ENCODE data around the gene MN1.
"Not testable (repeated sequence)": the region's sequence is repeated elsewhere in the genome, so short reads cannot be mapped to it uniquely, and the experiment has no call there.

MN1 gene

DNA sequence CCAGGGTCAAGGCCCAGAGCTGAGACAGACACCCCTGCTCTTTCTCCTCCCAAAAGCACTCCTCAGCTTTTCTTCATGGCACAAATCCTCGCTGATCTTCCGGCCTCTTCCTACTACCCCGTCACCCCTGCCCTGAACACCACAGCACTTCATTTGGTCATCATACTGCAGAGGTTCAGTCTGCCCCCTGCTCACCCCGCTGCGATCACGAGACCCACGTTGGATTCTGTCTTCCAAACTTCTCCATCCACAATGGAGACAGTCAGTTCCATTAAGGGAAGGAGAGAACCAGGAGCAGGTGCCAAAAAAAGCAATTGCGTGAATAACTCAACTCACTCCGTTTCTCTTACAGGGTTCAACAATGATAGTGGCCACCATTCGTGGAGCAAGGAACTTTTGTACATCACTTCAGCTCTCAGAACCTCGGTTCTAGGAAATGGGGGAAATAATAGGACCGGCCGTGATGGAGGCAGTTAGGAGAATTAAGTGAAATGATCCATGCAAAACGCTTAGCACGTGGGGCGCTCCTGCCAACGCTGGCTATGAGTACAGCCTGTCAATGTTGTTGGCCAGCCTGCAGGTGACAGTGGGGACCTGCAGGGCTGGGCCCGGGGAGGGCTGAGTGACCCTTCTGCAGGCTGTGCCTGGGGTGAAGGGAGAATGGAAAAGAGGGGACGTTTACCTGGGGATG lies 45.9 kb downstream of the MN1 start:
- no peak for DNase-seq

DNA sequence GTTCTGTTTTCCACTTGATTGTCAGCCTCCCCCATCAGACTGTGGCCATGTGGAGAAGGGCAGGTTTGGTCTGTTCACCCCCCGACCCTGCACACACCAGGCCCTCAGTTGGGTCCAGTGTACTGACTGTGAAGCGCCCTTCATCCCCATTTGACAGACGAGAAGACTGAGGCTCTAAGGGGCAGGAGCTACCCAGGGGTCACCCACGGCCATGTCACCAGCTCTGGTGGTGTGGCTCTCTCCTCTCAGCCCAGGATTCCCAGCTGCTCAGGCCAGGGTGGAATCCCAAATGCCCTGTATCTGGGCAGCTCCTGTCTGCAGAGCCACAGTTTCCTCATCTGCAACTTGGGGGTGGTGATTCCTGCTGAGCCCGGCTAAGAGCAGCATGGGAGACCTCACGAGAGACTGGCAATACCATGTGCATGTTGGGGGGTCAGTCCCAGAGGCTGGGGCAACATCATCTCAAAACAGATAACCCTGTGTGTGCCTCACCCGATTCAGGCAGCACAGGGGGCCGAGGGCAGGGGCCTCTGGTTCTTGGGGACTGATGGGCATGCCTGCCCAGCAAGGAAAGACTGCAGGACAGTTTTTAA lies 46.6 kb downstream of the MN1 start:
- DNase-seq, result no peak

- no peak for DNase-seq
Observed at GRCh38 chr22:27754247-27754887, 47.2 kb downstream of the MN1 start.

DNA sequence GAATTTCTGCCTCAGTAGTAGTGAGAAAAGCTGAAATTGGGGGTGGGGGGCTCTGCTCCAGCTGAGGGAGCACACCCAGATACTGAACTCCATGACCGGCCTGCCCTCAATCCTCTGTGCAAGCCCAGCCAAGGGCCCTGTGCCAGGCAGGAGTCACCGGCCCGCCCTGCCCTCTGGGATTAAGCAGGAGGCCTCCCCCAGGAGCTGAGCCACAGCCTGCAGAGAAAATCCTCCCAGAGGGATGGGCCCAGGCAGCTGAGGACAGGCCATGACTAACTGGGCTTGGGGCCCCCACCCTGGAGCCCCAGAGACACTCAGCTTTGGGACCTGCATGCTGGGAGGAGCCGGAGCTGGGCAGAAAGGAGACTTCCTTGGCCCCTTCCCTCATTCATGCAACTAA lies 48.8 kb downstream of the MN1 start:
- DNase-seq, result no peak

DNA sequence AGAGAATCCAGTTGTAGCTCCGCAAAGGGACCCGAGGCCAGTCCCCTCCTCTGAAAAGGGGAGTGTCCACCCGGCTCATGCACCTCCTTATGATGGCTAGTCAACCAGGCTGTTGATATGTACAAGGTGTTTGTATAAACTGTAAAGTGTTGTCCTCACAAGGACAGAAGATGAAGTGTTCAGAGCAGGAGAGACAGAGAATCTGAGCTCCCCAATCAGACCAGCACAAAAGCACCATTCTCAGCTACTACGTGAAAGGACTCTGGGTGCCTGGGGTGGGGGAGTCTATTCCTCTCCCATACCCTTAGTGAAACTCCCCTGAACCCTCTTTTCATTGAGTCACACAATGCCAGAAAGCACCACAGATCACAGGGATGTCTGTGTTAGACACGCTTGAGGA lies 49.4 kb downstream of the MN1 start:
- DNase-seq, result no peak

- no peak for DNase-seq
Observed at GRCh38 chr22:27751277-27752070, 50.1 kb downstream of the MN1 start.

DNA sequence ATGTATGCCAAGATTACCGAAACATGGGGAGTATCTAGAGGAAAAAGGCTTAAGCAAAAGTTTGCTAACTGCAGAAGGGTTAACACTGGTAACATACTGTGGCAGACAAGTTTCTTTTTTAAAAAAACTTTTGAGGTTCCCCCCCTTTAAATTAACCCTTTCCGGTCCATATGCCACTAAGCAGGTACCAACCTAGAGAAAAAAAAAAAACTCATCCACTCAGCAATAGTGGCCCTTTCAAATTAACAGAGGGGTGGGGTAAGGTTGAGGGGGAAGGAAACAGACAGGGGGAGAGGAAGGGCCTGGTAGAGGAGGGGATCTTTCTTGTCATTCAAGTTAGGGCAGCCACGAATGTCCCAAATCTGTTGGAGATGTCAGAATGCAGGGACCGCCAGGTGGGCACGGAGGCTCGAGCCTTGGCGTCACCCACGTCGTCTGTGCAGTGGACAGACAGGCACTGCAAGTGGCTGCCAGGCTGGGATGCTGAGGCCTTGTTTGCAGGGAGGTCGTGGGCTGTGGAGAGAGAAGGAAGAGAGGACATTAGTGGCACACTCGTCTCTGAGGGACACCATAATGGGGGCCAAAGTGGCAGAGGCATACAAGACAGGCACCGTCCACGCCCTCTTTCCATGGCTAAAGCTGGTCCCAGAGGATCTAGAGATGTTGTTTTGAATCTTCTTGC lies 50.8 kb downstream of the MN1 start:
- DNase-seq, result no peak

DNA sequence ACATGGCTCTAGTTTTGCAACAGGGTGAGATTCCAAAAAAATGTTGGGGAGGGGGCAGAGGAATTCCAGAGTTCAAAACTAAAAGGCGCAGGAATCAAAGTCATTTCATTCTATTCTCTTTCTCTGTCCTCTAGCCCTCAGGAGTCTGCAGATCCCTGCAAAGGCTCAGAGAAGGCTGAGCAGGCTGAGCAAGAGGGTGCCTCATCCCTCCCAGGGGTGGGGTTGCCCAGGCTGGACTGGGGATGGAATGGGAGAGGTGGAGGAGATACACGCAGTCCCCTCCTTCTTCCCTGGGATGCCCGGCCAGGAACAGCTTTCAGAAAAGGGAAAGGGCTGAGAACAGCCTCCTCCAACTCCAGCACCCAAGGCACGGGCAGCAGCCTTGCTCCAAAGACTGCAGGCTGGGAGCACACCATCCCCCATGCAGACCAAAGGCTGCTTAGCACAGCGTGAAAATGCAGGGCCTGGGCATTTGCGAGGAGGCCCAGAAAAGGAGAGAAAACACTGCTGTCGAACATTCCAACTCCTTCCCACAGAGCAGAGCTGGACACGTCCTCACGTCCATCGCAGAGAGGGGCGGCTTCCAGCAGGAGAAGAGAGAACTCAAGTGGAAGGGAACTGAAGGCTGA lies 51.8 kb downstream of the MN1 start:
- no peak for DNase-seq

DNA sequence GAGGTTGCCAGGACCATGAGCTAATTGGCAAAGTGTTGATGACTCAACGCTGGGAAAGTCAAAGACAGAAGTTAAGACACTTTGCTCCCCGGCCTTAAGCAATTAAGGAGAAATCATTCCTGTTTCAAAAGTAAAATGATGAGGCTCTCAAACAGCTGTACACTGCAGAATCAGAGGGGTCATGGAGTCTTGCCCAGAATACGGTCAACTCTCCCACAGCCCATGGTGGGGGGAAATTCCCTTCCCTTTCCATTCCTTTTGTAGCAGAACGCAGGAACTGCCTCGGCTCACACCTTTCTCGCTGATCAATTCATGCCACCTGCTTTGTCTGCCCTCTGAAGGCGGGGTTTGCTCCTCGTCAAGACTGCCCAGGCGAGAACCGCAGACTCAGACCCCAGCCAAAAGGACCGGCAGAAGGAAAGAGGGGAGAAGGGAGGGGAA lies 52.8 kb downstream of the MN1 start:
- DNase-seq, result no peak

DNA sequence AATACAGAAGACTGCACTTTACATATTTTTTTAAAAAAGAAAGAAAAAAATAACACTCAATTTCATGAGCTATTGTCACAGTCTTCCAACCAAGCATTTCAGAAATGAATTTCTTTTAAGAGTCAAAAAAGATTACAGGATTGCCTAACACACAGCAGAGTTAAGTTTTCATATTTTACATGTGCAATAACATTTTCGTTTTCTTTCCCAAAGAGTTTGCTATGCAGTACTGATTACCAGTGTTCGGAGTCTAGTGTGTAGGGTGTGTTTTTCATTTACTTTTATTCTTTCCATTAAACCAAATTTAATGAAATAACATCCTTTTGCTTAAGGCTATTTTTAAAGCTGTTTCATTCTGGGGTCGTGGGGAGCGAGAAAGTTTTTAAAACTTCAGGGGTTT lies 53.2 kb downstream of the MN1 start:
- DNase-seq, result no peak

- DNase-seq, result no peak
Observed at GRCh38 chr22:27747396-27748221, 53.9 kb downstream of the MN1 start.

- DNase-seq, result no peak
Observed at GRCh38 chr22:27746918-27747317, 54.6 kb downstream of the MN1 start.

DNA sequence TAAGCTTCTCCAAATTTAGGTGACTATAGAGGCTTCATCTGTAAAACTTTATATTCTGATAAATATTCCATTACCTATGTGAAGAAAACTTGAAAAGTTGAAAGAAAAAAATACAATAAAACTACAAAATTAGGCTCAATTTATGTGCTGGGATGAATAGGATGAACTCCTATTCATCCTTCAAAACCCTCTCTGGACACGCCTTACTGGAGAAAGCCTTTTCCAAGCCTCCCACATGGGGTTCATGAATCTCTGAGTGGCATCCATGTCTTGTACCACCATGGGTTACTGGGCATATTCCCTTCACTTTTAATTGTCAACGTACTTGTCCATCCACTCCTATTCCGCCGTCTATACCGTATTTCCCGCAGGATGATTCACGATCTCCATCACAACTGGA lies 55.7 kb downstream of the MN1 start:
- DNase-seq, result no peak

GRCh38 chr22:27745154-27745553 lies 56.4 kb downstream of the MN1 start:
- no peak for DNase-seq

DNA sequence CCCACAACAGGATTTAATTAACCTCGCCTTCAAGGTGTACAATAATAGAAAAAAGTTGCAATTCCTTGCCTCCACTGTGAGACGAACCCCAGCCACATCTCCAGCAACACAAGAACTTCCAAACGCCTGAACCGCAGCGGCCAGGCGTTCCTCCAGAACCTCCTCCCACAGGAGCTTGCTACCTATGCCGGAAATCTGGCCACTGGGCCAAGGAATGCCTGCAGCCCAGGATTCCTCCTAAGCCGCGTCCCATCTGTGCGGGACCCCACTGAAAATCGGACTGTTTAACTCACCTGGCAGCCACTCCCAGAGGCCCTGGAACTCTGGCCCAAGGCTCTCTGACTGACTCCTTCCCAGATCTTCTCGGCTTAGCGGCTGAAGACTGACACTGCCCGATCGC lies 57.5 kb downstream of the MN1 start:
- not testable (repeated sequence) for DNase-seq

GRCh38 chr22:27740202-27740748 lies 61.3 kb downstream of the MN1 start:
- DNase-seq, result no peak

DNA sequence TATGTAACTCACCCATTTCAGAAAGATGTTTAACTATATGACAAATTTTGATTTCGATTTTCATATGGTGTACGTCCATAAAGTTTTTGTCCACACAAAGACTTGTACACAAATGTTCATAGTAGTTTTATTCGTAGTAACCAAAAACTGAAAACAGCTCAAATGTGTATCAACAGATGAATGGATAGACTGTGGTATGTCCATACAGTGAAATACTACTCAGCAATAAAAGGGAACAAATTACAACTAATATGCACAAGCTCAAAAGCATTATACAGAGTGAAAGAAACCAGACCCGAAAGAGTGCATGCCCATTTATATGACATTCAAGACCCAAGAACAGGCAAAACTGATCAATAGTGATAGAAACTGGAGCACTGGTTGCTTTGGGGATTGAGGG lies 64.0 kb downstream of the MN1 start:
- DNase-seq, result no peak

- DNase-seq, result no peak
Observed at GRCh38 chr22:27734066-27734465, 67.5 kb downstream of the MN1 start.

DNA sequence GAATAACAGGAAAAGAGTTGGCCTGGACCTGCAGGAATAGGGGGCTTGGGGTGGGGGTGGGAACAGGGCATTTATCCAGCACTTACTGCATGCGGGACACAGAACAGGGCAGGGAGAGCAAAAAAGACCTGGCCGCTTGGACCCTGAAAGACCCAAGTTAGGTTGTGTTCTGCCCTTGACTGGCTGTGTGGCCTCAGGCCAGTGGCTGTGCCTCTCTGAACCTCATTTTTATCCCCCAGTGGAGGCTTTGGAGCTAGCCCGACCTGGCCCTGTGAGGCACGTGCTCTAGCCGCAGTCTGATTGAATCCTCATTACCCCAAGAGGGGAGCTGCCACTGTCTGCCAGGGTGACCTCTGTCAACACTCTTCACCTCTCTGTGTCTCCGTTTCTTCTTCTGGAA lies 68.7 kb downstream of the MN1 start:
- no peak for DNase-seq

GRCh38 chr22:27732391-27732790 lies 69.2 kb downstream of the MN1 start:
- no peak for DNase-seq

DNA sequence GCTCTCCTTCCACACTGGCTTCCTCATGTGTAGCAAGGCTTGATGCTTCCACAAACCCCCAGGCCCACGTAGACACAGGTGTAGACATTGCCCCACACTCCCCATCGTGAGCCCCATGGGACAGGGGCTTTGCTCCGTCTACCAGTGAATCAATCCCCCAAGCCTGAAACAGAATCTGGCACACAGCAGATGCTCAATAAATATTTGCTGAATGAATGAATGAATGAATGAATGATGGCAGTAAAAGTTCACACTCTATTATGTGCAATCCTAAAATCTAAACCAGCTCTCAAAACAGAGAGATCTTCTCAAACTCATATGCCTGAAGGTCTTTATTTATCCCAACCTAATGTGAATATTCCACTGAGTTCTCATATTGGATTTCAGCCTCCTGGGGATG lies 69.9 kb downstream of the MN1 start:
- DNase-seq, result no peak

Measured in effector CD4-positive, alpha-beta T cell (primary cell).